Activated T-helper 1 cell treated with anti-CD3 and anti-CD28 coated beads, Interleukin-12 subunit alpha, Interleukin-12 subunit beta, Interleukin-2, Interleukin-4 antibody, amounts not matched to agents 30 ng/mL and 10 ng/mL and 1 ng/mL, durations not matched to agents 14 hours and 24 hours and 36 hours (primary cell): Measurements from ENCODE around the gene VAV2. TPM values are rescaled to one million over a fixed set of nuclear protein-coding genes. Genes with fewer than 3 reads are reported as not detected.
"Not testable (repeated sequence)": the region's sequence is repeated elsewhere in the genome, so short reads cannot be mapped to it uniquely, and the experiment has no call there.

Experiments
- DNase-seq: peaks from one replicate; pipeline ENCODE4 v3.0.0; 2021; ENCODE audit warnings: low spot score
- H3K27ac Mint-ChIP-seq: one replicate; pipeline ENCODE4 v1.8.0; 2021; ENCODE audit warnings: mild to moderate bottlenecking, mixed read lengths
- H3K27me3 Mint-ChIP-seq: one replicate; pipeline ENCODE4 v1.8.0; 2022; ENCODE audit warnings: mild to moderate bottlenecking, moderate library complexity, mixed read lengths; ENCODE audit not compliant: insufficient read depth
- H3K36me3 Mint-ChIP-seq: one replicate; pipeline ENCODE4 v1.8.0; 2021; ENCODE audit warnings: low read depth, mixed read lengths
- H3K4me1 Mint-ChIP-seq: one replicate; pipeline ENCODE4 v1.8.0; 2021; ENCODE audit warnings: low read depth, mixed read lengths
- H3K4me3 Mint-ChIP-seq: one replicate; pipeline ENCODE4 v1.8.0; 2021; ENCODE audit warnings: mild to moderate bottlenecking, moderate library complexity, mixed read lengths
- H3K9me3 Mint-ChIP-seq: one replicate; pipeline ENCODE4 v1.8.0; 2021; ENCODE audit warnings: mixed read lengths
- intact Hi-C: fragments of 100-400 bp; cut with micrococcal nuclease; formaldehyde crosslinking; loops from one replicate; pipeline ENCODE4 v1.15.1; 2024
- total RNA-seq: library from RNA; stranded (reverse); gene quantifications from 2 replicates; pipeline ENCODE4 v1.2.3, GENCODE V29; 2022

VAV2 gene
- total RNA-seq, 1 donor from 2014 or later = 5.8 TPM

- intact Hi-C loops = no loop called here
- Mint-ChIP-seq H3K27ac (no peak overlapping the region), H3K36me3 (no peaks in the 10 kb centered on the region), H3K4me1 (no peaks in the 10 kb centered on the region), H3K9me3 (peaks cover 14% of the 10 kb centered on the region), H3K4me3 (no peak overlapping the region), H3K27me3 (no peaks in the 10 kb centered on the region)
- DNase-seq = no peak
Measured at GRCh38 chr9:133762488-133763271, 229.4 kb downstream of the VAV2 start.

DNA sequence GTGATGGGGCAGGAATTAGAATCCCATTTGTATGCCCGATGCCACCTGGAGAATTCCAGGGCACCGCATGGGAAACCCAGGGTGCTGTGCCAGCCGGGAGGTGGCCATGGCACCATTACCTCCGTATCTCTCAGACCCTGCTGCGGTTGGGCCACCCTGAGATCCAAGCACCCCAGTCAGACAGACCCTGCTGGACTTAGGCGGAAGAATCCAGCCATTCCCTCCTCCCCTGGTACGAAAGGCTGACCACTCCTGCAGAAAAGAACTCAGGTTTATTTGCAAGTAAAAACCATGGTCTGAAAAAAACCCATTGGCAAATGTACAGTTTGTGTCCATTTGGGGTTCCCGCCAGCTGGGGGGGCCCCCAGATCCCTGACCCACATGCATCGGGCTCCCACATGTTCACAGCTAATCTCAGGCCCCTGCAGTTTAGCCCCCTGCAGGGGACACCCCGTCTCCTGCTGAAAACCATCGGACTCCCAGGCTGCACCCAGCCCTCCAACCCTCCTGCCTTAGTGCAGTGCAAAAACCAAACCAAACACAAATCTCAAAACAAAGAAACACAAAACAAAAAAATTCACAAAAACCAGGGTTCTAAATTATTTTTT is 230.4 kb downstream of the VAV2 start:
- no peak overlapping the region for H3K27ac Mint-ChIP-seq
- no peaks in the 10 kb centered on the region for H3K27me3 Mint-ChIP-seq
- no peak overlapping the region for H3K4me3 Mint-ChIP-seq
- intact Hi-C loops = no loop called here
- no peaks in the 10 kb centered on the region for H3K4me1 Mint-ChIP-seq
- no peak for DNase-seq
- no peaks in the 10 kb centered on the region for H3K36me3 Mint-ChIP-seq
- peaks cover 11% of the 10 kb centered on the region for H3K9me3 Mint-ChIP-seq

DNA sequence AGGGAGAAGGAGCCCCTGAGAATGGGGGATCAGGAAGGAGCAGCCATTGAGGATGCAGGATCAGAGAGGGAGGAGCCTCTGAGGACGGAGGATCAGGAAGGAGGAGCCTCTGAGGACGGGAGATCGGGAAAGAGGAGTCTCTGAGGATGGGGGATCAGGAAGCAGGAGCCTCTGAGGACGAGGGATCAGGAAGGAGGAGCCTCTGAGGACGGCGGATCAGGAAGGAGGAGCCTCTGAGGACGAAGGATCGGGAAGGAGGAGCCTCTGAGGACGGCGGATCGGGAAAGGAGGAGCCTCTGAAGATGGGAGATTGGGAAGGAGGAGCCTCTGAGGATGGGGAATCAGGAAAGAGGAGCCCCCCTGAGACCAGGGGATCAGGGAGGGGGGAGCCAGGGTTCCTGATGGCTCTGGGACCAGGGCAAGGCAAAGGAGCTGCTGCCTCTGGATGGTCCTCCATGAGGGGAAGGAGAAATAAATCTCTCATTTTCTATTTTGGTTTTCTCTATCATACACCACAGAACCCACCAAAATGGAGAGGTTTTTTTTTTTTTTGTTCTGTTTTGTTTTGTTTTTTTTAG is 231.3 kb downstream of the VAV2 start:
- Mint-ChIP-seq H3K4me3 (no peak overlapping the region), H3K4me1 (no peaks in the 10 kb centered on the region), H3K36me3 (no peaks in the 10 kb centered on the region), H3K27me3 (no peaks in the 10 kb centered on the region), H3K27ac (no peak overlapping the region), H3K9me3 (peaks cover 6% of the 10 kb centered on the region)
- no peak for DNase-seq
- intact Hi-C loops = no loop called here

DNA sequence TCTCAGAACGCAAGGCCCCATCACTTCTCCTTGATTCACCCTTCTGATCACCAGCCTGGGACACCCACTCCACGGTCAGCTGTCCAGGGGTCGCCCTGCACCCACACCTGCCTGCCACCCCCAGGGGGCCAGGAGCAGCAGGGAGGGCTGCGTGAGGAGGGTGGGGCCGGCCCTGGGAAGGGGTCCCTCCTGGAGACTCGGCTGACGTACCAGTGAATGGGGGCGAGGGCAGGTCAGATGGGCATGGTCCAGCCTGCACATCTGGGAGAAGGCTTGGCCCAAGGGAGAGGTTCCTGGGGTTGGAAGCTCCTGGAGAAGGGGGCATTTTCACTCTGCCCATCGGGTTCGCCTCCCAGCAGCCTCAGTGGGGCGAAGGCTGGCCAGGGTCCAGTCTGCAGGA is 232.2 kb downstream of the VAV2 start:
- Mint-ChIP-seq H3K9me3 (no peaks in the 10 kb centered on the region), H3K36me3 (no peaks in the 10 kb centered on the region), H3K4me3 (no peak overlapping the region), H3K4me1 (no peaks in the 10 kb centered on the region), H3K27me3 (no peaks in the 10 kb centered on the region), H3K27ac (no peak overlapping the region)
- no peak for DNase-seq
- intact Hi-C loops = no loop called here

GRCh38 chr9:133759146-133759900 is 232.8 kb downstream of the VAV2 start:
- Mint-ChIP-seq H3K27me3 (no peaks in the 10 kb centered on the region), H3K27ac (no peak overlapping the region), H3K4me3 (no peak overlapping the region), H3K36me3 (no peaks in the 10 kb centered on the region), H3K4me1 (no peaks in the 10 kb centered on the region), H3K9me3 (no peaks in the 10 kb centered on the region)
- no peak for DNase-seq
- intact Hi-C loops = no loop called here

GRCh38 chr9:133758228-133758627 is 233.9 kb downstream of the VAV2 start:
- Mint-ChIP-seq H3K4me3 (no peak overlapping the region), H3K4me1 (no peaks in the 10 kb centered on the region), H3K9me3 (no peaks in the 10 kb centered on the region), H3K27ac (no peak overlapping the region), H3K36me3 (no peaks in the 10 kb centered on the region), H3K27me3 (no peaks in the 10 kb centered on the region)
- intact Hi-C loops = no loop called here
- DNase-seq = no peak

DNA sequence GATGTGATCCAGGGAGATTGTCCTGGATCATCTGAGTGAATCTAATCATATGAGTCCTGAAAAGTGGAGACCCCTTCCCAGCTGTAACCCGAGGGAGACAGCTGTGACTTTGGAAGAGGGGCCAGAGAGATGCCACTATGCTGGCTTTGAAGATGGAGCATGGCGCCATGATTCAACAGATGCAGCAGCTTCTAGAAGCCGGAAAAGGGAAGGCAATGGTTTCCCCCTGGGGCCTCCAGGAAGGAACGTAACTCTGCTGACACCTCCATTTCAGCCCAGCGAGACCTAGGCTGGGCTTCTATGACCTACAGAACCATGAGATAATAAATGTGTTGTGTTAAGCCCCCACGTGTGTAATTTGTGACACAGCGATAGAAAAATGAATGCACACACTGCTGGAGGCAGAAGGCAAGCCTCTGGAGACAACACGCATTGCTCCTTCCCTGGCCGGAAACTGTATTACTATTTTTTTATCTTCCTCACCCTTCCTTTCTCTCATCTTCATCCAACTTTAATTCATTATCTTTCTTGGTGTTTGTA is 237.4 kb downstream of the VAV2 start:
- no peaks in the 10 kb centered on the region for H3K9me3 Mint-ChIP-seq
- no peak overlapping the region for H3K4me3 Mint-ChIP-seq
- intact Hi-C loops = no loop called here
- no peaks in the 10 kb centered on the region for H3K27me3 Mint-ChIP-seq
- DNase-seq = no peak
- H3K36me3 Mint-ChIP-seq = no peaks in the 10 kb centered on the region
- no peak overlapping the region for H3K27ac Mint-ChIP-seq
- no peaks in the 10 kb centered on the region for H3K4me1 Mint-ChIP-seq

DNA sequence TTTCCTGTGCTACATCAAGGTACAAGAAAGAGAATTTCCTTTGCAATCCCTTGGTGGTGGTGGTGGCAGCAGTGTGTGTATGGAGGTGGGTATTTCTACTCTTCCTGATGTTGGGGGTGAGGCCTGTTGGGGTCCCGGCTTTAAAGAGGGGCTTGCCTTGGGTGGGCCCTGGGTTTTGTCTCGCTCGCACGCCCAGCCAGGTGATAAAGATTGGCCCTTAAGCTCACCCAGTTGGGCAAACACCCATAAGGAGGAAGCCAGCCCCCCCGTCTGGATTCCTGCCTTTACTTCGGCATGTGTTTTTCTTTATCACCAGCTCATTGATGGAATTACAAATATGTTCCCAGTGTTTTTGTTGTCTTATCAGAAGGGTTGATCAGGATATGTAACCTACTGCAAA is 237.9 kb downstream of the VAV2 start:
- no peaks in the 10 kb centered on the region for H3K36me3 Mint-ChIP-seq
- H3K4me3 Mint-ChIP-seq = no peak overlapping the region
- no peaks in the 10 kb centered on the region for H3K27me3 Mint-ChIP-seq
- intact Hi-C loops = no loop called here
- H3K27ac Mint-ChIP-seq = no peak overlapping the region
- H3K4me1 Mint-ChIP-seq = no peaks in the 10 kb centered on the region
- no peaks in the 10 kb centered on the region for H3K9me3 Mint-ChIP-seq
- DNase-seq = no peak

DNA sequence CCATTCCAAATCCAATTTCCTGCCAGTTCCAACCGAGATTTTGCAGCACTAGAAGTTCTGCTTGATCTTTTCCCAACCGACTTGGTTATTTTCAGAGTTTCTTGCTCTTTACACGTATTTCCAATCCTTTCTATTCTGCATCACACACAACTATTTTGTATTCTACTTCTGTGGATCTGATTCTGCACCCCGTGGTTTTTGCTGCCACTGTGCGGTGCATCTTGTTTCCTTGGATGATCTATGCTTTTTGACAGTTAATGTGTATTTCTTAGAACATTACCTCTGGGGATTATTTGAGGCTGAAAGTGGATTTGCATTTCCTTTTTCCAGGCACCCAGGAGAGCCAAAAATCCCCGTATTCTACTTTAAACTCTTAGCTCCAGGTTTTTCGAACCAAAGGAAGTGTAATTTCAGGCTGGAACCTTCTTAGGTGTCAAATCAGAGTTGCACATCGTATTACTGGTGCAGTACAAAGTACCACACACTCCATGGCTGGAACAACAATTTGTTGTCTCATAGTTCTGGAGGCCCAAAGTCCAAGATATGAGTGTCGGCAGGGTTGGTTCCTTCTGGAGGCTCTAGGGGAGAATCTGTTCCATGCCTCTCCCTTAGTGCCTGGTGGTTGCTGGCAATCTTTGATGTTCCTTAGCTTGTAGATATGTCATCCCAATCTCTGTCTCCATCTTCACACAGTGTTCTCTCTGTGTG is 239.2 kb downstream of the VAV2 start:
- Mint-ChIP-seq H3K9me3 (no peaks in the 10 kb centered on the region), H3K27ac (no peak overlapping the region), H3K4me1 (no peaks in the 10 kb centered on the region), H3K4me3 (no peak overlapping the region), H3K36me3 (no peaks in the 10 kb centered on the region), H3K27me3 (peaks cover 3% of the 10 kb centered on the region)
- intact Hi-C loops = no loop called here
- no peak for DNase-seq

DNA sequence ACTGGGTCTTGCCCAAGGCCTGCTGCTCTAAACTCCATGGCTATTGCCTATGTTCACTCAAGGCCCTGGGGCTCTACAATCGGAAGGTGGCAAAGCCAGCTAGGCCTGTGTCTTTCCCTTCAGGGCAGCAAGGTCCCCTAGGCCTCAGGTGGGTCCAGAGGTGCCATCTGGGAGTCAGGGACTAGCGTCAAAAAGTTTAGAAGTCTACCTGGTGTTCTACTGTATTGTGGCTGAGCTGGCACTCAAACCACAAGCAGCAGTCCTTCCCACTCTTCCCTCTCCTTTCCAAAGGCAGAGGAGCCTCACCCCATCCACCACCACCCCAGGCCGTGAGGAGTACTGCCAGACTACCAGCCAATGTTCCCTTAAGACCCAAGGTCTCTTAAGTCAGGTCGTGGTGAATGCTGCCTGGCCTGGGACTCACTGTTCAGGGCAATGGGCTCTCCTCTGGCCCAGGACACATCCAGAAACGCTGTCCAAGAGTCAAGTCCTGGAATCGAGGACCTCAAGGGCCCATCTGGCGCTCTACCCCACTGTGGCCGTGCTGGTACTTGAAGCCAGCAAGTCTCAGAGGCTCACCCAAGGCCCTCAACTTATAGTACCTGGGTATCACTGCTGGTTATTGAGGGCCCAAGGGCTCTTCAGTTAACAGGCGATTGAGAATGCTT is 241.0 kb downstream of the VAV2 start:
- Mint-ChIP-seq H3K27me3 (peaks cover 9% of the 10 kb centered on the region), H3K27ac (no peak overlapping the region), H3K9me3 (no peaks in the 10 kb centered on the region), H3K4me1 (no peaks in the 10 kb centered on the region), H3K4me3 (no peak overlapping the region), H3K36me3 (no peaks in the 10 kb centered on the region)
- no peak for DNase-seq
- intact Hi-C loops = no loop called here

DNA sequence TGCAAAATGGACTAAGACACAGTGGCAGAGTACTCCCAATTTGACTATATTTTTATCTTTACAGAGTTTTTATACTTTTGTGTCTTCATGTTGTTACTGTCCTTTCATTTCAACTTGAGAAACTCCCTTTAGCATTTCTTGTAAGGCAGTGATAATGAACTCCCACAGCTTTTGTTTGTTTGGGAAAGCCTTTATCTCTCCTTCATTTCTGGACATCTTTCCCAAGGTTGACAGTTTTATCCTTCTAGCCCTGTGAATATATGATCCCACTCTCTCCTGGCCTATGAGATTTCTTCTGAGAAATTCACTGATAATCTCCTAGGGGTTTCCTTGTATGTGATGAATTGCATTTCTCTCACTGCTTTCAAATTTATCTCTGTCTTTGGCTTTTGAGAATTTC is 244.8 kb downstream of the VAV2 start:
- DNase-seq = no peak
- intact Hi-C loops = no loop called here
- peaks cover 17% of the 10 kb centered on the region for H3K27me3 Mint-ChIP-seq
- H3K4me1 Mint-ChIP-seq = no peaks in the 10 kb centered on the region
- no peaks in the 10 kb centered on the region for H3K9me3 Mint-ChIP-seq
- H3K4me3 Mint-ChIP-seq = no peak overlapping the region
- no peak overlapping the region for H3K27ac Mint-ChIP-seq
- no peaks in the 10 kb centered on the region for H3K36me3 Mint-ChIP-seq

DNA sequence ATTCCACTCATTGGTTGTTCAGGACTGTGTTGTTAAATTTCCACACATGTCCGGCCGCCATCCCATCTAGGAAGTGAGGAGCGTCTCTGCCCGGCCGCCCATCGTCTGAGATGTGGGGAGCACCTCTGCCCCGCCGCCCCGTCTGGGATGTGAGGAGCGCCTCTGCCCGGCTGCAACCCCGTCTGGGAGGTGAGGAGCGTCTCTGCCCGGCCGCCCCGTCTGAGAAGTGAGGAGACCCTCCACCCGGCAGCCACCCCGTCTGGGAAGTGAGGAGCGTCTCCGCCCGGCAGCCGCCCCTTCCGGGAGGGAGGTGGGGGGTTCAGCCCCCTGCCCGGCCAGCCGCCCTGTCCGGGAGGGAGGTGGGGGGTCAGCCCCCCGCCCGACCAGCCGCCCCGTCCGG is 247.6 kb downstream of the VAV2 start:
- not testable (repeated sequence) for H3K4me1 Mint-ChIP-seq

More for the DNA sequence above, 247.6 kb downstream of the VAV2 start:
- not testable (repeated sequence) for H3K36me3 Mint-ChIP-seq, DNase-seq, H3K4me3 Mint-ChIP-seq, H3K9me3 Mint-ChIP-seq, H3K27ac Mint-ChIP-seq
- intact Hi-C loops = loop anchor here (5.0 kb wide), 1 partner anchor 157 kb away; no protein-coding TSS in a partner anchor
- peaks cover 17% of the 10 kb centered on the region for H3K27me3 Mint-ChIP-seq
